MCF 10A (cell line): ENCODE results near the gene SPATA1. TPM values are rescaled to one million over a fixed set of nuclear protein-coding genes. Genes with fewer than 3 reads are reported as not detected.

Source experiments
- BruUV-seq: library from RNA; stranded (reverse); fragments of 400-500 nt; replicated peaks from 2 replicates; lab custom pipeline; 2021; lab: Mats Ljungman, UMichigan
- CTCF ChIA-PET: fragments of 300-600 bp; sonication (Branson Sonifier 250); formaldehyde crosslinking; extraction: SDS; loops from one replicate; lab custom pipeline; 2021; ENCODE audit warnings: antibody characterized with exemption, inconsistent platforms; lab: Yijun Ruan, JAX
- POLR2A ChIA-PET: fragments of 300-600, 350-650 bp; sonication (Branson Sonifier 250); formaldehyde crosslinking; extraction: SDS; loops from one replicate; lab custom pipeline; 2020; ENCODE audit warnings: antibody characterized with exemption, inconsistent platforms; lab: Yijun Ruan, JAX
- DNase-seq: peaks from one replicate; pipeline ENCODE4 v3.0.0-alpha.2; 2018; ENCODE audit not compliant: unreplicated experiment
- H3K27ac Mint-ChIP-seq: one replicate; pipeline ENCODE4 v1.8.0; 2022; ENCODE audit warnings: mild to moderate bottlenecking, low read depth, mixed read lengths; ENCODE audit not compliant: unreplicated experiment
- H3K27me3 Mint-ChIP-seq: one replicate; pipeline ENCODE4 v1.8.0; 2022; ENCODE audit warnings: mixed read lengths; ENCODE audit not compliant: insufficient read depth, unreplicated experiment
- H3K36me3 Mint-ChIP-seq: one replicate; pipeline ENCODE4 v1.8.0; 2022; ENCODE audit warnings: mild to moderate bottlenecking, moderate library complexity, mixed read lengths; ENCODE audit not compliant: insufficient read depth, unreplicated experiment
- H3K4me1 Mint-ChIP-seq: one replicate; pipeline ENCODE4 v1.8.0; 2022; ENCODE audit warnings: mixed read lengths; ENCODE audit not compliant: insufficient read depth, unreplicated experiment
- H3K4me3 Mint-ChIP-seq: one replicate; pipeline ENCODE4 v1.8.0; 2022; ENCODE audit warnings: mild to moderate bottlenecking, moderate library complexity, mixed read lengths; ENCODE audit not compliant: unreplicated experiment
- H3K9me3 Mint-ChIP-seq: one replicate; pipeline ENCODE4 v1.8.0; 2022; ENCODE audit warnings: mixed read lengths; ENCODE audit not compliant: unreplicated experiment
- CTCF ChIP-seq: fragments of 200-600 bp; IDR thresholded peaks from one replicate; pipeline ENCODE4 v1.8.0; 2022; ENCODE audit warnings: antibody characterized with exemption, mild to moderate bottlenecking; ENCODE audit not compliant: unreplicated experiment
- intact Hi-C: fragments of 100-400 bp; cut with micrococcal nuclease; formaldehyde crosslinking; loops from 2 replicates; pipeline ENCODE4 v1.14.1; 2022
- total RNA-seq: library from RNA; stranded (reverse); gene quantifications from 2 replicates; pipeline ENCODE4 v1.2.3, GENCODE V29; 2022

The SPATA1 gene
- total RNA-seq, 1 experiment from 2014 or later = 1.0 TPM

DNA sequence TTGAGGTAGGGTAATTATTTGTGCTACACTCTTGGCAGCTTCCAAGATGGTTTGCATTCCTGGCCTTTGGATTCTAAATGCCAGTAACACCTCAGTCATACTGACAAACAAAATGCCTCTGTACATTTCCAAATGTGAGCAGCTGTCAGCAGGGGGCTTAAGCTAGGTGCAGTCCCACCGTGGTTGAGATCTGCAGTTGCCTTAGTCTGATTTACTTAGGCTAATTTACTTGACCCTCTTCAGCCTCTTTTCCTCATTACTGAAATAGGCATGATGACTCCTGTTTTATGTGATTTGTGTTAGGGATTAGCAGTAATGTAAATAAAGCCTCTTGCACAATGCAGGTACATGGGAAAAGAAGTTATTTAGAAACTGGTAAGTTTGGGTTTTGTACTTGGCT lies 13.5 kb upstream of the SPATA1 start:
- CTCF ChIA-PET = no interaction called here
- no TSS peak for BruUV-seq
- H3K27ac Mint-ChIP-seq = no peak overlapping the region
- intact Hi-C loops = no loop called here
- no peak for DNase-seq
- no peaks in the 10 kb centered on the region for H3K27me3 Mint-ChIP-seq
- TF ChIP-seq CTCF = no peak
- no peaks in the 10 kb centered on the region for H3K4me1 Mint-ChIP-seq
- no peak overlapping the region for H3K4me3 Mint-ChIP-seq
- H3K9me3 Mint-ChIP-seq = no peaks in the 10 kb centered on the region
- POLR2A ChIA-PET = interaction anchor here (3.9 to 5.0 kb wide), 2 partner anchors 12 to 13 kb away, joined by 24 to 33 read pairs; partner anchors contain the start of genes GNG5, RPF1 and SPATA1
- H3K36me3 Mint-ChIP-seq = peaks cover 70% of the 10 kb centered on the region

- CTCF ChIA-PET = interaction anchor here (0.6 to 0.7 kb wide), 2 partner anchors 14 to 333 kb away, joined by 3 read pairs; no protein-coding TSS in a partner anchor
- POLR2A ChIA-PET = interaction anchor here (0.8 to 5.0 kb wide), 2 partner anchors 11 to 14 kb away, joined by 6 to 33 read pairs; partner anchors contain the start of genes GNG5, RPF1 and SPATA1
- H3K27ac Mint-ChIP-seq = no peak overlapping the region
These were observed 12.4 kb upstream of the SPATA1 start for GRCh38 chr1:84493747-84494146.

GRCh38 chr1:84496498-84496897 lies 9.7 kb upstream of the SPATA1 start:
- Mint-ChIP-seq H3K27ac (no peak overlapping the region), H3K4me3 (no peak overlapping the region), H3K36me3 (peaks cover 74% of the 10 kb centered on the region), H3K4me1 (peaks cover 12% of the 10 kb centered on the region), H3K9me3 (no peaks in the 10 kb centered on the region), H3K27me3 (no peaks in the 10 kb centered on the region)
- POLR2A ChIA-PET = interaction anchor here (0.6 to 5.0 kb wide), 3 partner anchors 8 to 30 kb away, joined by 3 to 33 read pairs (median 12); partner anchors contain the start of genes GNG5, RPF1 and SPATA1
- intact Hi-C loops = no loop called here
- DNase-seq = no peak
- CTCF ChIA-PET = interaction anchor here (0.7 to 1.4 kb wide), 2 partner anchors 17 to 107 kb away, joined by 3 to 4 read pairs; no protein-coding TSS in a partner anchor
- no peak for TF ChIP-seq CTCF
- no TSS peak for BruUV-seq

More at GRCh38 chr1:84493747-84494146, 12.4 kb upstream of the SPATA1 start:
- intact Hi-C loops = no loop called here
- Mint-ChIP-seq H3K4me3 (no peak overlapping the region), H3K9me3 (no peaks in the 10 kb centered on the region), H3K4me1 (no peaks in the 10 kb centered on the region), H3K36me3 (peaks cover 80% of the 10 kb centered on the region), H3K27me3 (no peaks in the 10 kb centered on the region)
- no peak for TF ChIP-seq CTCF
- no TSS peak for BruUV-seq
- no peak for DNase-seq

DNA sequence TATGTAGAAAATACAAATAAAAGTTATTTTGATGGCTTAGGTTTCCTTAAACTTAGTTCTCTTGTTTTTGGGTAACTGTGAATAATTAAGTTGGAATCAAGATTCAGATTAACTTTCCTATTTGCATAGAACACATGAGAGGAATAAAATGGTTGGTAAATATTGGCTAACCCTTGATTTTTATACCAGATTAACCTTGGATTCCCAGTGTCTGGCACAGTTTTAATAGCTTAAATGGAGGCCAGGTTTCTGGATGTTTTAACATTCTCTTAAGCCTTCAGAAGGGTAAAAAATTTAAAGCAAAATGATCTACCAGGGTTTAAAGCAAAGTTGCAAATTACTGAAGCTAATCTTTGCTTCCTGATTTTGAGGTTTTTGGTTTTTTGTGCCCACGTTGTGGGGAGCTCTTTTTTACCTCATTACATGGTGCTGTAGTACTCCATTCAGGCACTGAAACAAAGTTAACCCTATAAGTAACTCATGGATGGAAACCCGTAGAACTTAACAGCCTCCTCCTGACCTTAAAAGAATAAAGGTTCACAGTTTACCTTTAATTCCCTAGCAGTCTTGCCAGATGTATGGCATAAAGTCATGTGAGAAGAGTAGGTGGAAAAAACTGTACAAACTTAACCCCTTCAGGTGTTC lies 8.4 kb upstream of the SPATA1 start:
- H3K36me3 Mint-ChIP-seq = peaks cover 74% of the 10 kb centered on the region
- TF ChIP-seq CTCF = no peak
- H3K4me1 Mint-ChIP-seq = peaks cover 15% of the 10 kb centered on the region
- intact Hi-C loops = no loop called here
- DNase-seq = no peak
- no peak overlapping the region for H3K4me3 Mint-ChIP-seq
- H3K27ac Mint-ChIP-seq = no peak overlapping the region
- H3K9me3 Mint-ChIP-seq = no peaks in the 10 kb centered on the region
- ChIA-PET CTCF (no interaction called here), POLR2A (interaction anchor here (2.1 kb wide), 1 partner anchor 18 kb away, joined by 10 read pairs; the partner anchor contains the start of gene RPF1)
- BruUV-seq = no TSS peak
- no peaks in the 10 kb centered on the region for H3K27me3 Mint-ChIP-seq
